DMS153 treated with DMSO at 0.1 percent for 48 hours (cell line): ENCODE data around the gene SLC37A1.
"Not testable (repeated sequence)": the region's sequence is repeated elsewhere in the genome, so short reads cannot be mapped to it uniquely, and the experiment has no call there.

ENCODE experiments used
- DNase-seq: peaks from one replicate; lab custom pipeline; 2025; ENCODE audit not compliant: unreplicated experiment; lab: John Stamatoyannopoulos, UW

Gene SLC37A1

DNA sequence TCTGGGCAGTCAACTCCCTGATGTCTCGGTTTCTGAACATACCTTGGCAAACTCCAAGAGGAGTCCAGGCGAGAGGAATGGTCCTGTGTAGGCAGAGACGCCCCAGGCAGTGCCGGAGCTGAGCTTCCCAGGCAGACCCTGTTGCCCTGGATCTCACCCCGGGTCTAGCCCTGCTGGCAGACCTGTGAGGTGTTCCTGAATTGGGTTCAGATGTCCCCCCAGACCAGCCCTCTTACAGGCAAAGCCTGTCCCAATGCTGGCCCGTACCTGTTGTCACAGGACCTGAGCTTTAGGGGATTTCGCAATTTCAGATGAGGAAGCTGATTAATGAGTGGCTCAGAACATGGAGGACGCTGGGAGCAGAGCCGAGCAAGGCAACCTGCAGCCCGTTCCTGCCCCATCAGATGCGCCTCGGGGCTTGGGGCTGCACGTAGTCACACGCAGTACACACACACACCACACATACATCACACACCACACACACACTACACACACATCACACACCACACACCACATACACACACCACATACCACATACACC, 101.2 kb downstream of the SLC37A1 start:
- DNase-seq = peak; percentile 2

DNA sequence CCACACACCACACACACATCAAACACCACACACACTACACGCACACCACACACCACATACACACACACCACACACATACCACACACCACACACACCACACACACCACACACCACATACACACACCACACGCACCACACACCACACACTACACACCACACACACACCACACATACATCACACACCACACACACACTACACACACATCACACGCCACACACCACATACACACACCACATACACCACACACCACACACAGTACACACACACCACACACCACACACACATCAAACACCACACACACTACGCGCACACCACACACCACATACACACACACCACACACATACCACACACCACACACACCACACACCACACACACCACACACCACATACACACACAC, 101.7 kb downstream of the SLC37A1 start:
- not testable (repeated sequence) for DNase-seq

DNA sequence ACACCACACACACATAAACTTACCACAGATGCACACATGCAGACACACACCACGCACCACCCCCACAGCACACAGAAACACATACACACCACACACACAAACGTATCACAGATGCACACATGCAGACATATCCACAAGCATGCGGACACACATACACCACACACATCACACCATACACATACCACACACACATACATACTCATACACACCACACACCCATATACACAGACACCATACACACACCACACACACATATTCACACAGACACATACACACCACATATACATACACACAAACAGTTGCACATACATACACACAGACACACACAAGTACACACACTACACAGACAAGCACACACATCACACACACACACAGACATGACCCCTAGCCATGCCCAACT, 102.3 kb downstream of the SLC37A1 start:
- DNase-seq = no peak

DNA sequence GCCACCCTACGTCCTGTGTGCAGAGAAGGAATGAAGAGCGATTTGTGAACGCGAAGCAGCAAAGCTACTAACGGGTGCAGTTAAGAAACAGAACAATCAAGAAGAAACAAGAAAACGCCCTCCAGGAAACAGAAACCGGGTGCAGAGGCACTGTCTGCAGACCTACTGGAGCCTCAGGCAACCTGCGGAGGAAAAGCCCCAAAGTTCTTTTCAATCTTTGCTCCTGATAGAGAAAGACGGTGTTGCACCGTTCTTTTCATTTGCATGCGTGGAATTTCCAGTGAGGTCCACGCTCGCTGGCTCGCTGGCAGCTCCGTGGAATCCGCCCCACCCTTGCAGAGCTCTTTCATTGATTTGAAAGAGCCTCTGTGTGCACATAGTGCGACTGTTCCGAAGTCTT, 102.8 kb downstream of the SLC37A1 start:
- no peak for DNase-seq

DNA sequence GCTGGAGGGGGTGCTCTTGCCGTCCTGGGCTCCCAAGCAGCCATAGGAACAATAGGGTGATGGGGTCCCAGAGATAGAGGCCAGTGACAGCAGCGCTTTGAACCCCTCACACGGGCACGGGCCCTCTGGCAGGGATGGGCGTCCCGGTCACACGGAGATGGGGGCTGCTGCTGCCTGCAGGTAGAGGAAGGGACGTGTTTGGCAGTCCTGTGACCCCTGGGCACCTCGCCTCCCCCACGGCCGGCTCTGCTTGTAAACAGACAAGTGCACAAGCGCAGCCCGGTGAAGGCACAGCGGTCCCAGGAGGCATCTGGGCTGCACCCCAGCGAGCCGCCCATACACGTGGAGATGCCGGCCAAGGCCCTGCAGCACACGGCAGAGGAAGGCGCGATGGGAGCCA, 103.3 kb downstream of the SLC37A1 start:
- no peak for DNase-seq

DNA sequence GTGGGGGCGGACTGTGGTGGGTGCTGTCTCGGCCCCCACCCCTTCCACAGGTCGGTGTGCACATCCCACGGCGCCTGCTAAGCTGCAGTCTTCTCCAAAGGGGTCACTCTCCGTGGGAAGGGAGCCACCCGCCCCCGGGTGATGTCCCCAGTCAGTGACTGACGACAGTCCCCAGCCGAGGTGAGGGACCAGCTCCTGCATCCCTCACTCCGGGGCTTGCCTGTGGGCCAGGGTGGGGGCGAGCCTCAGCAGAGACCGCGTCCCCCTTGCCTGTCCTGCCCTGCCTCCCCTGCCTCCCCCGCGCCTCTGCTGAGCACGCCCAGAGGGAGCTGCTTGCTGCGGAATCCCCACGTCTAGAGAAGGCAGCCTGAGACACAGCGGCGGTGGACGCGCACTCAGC, 103.8 kb downstream of the SLC37A1 start:
- no peak for DNase-seq

DNA sequence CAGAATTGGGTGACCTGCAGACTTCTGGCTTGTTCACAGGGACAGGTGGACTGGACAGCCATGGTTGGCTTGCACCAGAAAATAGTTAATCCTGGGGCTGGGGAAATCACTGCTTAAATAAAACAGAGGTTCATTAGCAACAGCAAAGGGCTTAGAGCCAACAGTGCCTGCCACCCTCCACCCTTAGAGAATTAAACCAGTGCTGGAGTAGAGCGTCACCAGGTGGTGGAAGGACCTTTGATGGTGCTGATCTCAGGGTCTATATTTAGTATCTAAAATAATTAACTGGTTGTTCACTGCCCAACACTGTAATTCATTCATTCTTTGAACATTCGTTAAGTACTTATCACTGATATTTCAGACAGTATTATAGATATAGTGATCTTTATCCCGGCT, 105.1 kb downstream of the SLC37A1 start:
- DNase-seq = no peak

DNA sequence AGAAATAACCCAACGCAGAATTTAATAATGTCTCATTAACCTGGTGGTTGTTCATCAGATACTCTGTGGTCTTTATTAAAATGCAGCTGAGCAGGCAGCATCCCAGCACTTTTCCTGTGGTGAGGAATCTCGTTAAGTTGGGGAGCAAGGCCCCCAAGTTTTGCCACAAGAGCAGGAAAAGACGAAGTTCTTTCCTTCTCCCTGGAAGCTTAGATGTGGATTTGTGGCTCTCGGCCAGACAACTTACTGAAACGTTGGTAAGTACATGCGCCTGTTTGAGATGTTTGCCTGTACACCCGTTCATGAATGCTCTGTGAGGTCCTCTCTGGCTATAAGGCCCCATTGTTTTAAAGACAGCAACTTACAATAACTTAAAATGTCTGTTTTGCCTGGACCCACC, 105.5 kb downstream of the SLC37A1 start:
- no peak for DNase-seq

DNA sequence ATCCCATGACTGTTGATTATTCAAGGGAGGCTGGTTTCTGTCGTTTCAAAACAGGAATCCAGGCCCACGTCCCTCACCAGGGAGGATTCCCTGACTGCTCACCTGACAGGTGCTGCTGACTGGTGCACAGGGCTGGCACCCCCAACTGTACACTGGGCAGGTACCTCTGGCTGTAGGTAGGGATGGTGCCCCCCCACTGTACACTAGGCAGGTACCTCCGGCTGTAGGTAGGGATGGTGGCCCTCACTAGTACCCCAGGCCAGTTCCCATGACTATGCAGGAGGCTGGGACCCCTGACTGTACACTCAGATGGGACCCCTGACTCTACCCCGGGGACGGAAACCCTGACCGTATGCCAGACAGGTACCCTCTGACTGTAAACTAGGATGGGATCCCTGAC, 106.2 kb downstream of the SLC37A1 start:
- DNase-seq = no peak

DNA sequence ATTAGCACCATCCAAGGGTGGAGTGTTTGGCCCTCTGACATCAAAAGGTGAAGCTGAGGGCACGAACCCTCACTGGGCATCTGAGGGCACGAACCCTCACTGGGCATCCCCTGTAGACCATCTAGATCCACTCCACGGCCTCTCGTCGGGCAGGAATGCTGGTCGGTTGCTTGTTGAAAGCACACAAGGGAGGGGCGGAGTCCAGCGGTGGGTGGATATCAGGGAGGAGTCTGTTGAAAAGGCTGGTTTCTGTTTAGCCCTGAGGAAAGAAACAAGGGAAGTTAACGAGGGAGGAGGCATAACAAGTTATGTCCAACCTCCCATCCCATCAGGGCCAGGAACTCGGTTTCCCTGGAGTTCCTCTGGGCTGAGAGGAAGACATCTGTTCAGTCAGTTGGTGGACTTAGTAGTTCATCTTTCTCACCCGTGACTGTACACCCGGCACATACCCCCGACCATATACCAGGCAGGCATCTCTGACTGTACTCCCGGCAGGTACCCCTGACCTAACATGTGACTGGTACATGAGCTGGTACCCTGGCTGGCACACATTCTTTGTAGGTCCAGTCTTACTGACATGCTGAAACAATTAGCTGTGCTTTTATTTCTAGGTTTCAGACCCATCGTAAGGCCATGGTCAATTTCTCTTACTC, 107.6 kb downstream of the SLC37A1 start:
- DNase-seq = no peak

DNA sequence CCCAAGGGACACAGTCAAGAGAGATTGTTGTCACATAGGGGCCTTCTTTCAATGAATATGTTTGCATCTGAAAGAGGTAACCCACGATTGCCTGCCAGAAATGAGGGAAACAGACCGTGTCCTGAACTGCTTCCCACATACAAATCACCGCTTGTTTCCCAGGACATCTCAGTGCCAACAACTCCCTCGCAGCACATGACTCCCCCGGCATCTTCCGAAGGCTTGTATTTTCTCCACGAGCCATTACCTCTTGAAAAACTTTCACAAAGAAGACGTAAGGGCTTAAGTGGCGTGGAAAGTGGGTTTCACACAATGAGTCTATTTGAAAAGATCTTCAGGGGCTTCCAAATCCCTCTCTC, 108.1 kb downstream of the SLC37A1 start:
- no peak for DNase-seq

DNA sequence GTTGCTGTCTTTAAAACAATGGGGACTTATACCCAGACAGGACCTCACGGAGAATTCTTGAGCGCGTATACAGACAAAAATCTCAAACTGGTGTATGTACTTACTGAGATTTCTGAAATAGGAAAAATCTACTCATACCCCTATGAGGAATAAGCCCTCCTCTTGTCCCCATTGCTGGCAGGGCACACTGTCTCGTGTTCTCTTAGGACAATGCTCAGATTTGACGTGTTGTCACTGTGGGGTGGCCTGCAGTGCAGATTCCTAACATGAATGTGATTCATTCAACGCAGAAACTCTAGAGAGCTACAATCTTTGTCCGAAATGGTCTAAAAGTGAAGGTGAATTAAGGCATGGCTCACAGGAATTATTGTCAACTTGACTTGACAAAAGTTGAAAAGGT, 108.6 kb downstream of the SLC37A1 start:
- no peak for DNase-seq

DNA sequence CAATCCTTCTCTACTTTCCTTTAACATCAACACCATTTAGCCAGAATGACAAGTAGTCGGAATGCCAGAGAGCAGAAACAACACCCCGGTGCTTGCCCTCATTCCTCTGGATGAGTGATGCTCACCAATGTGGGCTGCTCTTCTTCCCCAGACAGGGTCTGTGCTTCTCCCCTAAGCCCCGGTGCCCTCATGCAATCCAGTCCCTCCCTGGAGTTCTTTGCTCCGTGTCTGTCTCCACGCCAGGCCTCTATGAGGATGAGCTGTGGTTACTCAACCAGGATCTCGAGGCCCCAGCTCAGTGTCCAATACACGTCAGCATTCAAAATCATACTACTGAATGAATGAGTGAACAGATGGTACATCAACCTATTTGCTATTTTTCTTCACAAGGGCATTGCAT, 110.0 kb downstream of the SLC37A1 start:
- DNase-seq = no peak

DNA sequence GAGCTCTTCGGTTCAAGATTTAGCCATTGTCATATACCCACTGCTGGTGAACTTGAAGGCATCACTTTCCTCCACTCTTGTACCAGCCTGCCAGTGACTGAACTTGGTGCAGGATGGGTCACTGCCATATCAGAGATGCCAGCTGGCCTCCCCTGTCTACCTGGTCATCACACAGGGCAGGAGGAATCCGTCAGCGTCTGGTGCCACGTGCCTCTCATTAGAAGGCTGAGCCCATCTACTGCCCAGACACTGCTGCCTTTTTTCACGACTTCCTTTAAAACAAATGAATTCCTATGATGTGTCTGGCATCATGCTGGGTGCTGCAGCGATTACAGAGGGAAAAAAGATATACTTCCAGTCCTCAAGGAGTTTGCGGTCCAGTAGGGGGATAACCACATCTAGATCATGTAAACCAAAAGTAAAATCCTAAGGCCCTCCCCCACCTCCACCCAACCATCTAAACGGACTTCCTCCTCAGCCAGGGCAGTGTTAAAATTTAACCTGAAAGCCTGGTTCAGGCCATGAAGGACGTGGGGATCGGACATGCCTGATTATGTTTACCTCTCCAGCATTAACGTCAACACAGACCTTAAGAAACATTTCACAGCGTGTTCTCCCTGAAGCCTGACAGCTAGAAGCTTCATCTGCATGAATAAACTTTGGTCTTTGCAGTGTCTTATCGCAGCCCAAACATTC, 110.6 kb downstream of the SLC37A1 start:
- no peak for DNase-seq

DNA sequence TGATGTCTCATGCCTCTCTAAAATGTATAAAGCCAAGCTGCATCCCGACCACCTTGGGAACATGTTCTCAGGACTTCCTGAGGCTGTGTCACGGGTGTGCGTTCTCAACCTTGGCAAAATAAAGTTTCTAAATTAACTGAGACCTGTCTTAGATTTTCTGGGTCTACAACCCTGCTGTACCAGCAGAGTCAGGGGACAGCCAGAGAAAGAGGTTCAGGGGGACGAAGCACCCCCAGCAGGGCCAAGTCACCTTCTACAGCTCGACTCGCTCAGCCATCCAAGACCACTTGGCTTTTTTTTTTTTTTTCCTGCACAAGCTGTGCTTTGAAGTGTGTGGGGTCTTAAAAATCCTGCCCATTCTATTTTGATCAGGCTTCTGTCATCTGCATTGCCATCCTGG, 111.3 kb downstream of the SLC37A1 start:
- no peak for DNase-seq

DNA sequence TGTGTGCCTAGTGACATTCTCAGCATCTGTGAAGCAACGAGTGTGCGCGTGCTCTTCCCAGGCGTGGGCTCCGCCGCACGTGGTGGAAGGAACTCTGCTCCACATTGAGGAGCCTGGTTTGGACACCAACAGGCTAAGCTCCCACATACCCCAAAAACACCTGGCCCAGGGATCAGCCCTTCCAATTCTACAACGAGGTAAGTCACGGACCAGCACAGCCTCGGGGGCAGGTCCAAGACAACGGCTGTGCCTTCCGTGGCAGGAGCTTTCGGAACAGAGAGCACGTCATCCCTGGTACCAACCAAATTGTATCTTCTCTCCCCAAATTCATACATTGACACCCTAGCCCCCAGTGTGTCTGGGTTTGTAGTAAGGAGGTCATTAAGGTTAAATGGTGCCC, 112.5 kb downstream of the SLC37A1 start:
- no peak for DNase-seq

DNA sequence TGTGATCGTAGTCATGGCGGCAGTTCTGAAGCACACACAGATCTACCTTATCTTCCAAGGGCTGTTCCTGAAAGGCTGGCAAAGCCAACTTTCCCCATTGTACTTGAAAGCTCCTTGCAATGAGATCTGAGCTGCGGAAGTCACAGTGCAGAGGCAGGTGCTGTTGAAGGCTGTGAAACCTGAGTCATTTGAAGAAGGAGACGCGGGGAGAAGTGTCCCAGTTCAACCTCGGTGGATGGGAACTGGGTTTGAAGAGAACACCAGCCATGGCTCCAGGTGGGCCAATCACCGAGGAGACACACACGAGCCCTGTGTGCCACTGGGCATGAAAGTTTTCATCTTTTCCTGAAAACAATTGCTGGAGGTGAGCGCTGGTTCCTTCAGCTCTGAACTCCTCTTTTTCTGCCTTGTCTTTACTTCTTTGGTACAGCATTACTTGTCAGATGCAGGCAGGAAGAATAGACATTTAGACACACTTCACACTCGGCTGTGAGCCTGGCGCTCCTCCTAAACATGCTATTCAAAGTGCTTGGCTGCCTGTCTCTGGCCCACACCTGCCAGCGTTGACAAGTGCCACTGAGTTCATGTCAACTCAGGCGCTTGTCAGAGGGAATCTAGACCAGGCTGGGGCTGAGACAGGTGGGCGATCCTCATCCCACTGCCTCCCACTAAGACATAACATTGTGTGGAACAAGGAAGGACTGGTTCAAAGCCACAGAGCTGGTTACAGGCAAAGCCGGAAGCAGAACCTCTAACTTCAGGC, 114.1 kb downstream of the SLC37A1 start:
- DNase-seq = no peak

DNA sequence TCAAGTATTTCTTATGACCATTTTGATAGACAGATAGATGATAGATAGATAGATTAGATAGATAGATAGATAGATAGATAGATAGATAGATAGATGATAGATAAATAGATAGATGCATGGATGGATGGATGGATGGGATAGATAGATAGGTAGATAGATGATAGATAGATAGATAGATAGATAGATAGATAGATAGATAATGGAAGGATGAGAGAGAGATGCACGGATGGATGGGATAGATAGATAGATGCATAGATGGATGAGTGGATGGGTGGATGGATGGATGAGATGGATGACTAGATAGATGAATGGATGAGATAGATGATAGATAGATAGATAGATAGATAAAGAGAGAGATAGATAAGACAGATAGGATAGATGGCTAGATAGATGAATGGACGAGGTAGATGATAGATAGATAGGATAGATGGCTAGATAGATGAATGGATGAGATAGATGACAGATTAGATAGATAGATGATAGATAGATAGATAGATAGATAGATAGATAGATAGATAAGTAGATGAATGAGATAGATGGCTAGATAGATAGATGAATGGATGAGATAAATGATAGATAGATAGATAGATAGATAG, 114.9 kb downstream of the SLC37A1 start:
- DNase-seq = not testable (repeated sequence)

DNA sequence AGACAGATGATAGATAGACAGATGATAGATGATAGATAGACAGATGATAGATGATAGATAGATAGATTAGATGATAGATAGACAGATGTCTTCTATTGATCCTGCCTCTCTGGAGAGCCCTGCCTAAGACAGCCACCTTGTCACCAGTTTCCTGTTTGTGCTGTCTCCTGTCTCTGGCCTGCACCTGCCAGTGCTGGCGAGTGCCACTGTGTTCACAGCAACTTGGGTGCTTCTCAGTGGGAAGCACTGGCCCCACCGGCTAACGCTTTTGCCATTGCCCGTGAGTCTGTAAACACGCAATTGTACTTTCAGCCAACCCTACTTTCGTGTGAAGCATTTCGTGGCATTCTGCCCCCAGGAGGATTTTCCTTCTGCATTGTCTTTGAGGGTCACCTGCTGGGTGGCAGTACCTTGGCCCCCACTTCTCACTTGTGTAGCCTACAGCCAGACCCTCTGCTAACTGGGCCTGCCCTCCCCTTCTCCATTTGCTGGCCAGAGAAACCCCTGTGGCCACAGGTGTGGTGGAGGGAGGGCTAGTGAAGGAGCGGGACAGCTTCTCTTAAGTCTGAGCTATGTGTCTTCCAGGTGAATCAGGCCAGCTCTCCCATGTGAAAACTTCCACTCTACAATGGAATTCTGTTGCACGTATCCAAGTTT, 116.4 kb downstream of the SLC37A1 start:
- no peak for DNase-seq

DNA sequence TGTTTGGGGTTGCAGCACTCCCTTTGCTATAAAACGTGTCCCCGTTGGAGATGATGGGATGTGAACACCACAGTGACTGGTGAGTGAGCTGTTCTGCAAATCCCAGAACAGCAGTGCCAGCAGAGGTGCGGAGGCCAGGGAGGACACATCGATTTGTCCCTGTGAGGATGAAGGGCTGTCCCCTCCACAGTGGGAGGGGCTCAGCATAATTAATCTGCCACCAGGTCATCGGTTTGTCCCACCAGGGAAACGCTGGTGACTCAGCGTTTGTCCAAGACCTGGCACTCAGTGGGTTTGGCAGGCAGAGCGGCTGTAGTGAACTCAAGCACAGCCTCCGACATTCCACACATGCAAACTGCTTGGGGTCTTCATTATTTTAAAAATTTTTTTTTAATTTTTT, 117.0 kb downstream of the SLC37A1 start:
- DNase-seq = no peak
